ENCODE results near the gene NRP2.
A peak's percentile ranks its signal among the peaks of the same experiment; 100 is the strongest.

NRP2 gene

GRCh38 chr2:205776139-205776538 is 93.8 kb downstream of the NRP2 start:
- peak; percentile 35 to 40 for DNase-seq

- DNase-seq = no peak
These were observed 94.4 kb downstream of the NRP2 start for GRCh38 chr2:205776720-205777119.

- no peak for DNase-seq
These were observed 96.1 kb downstream of the NRP2 start for GRCh38 chr2:205778356-205778755.

DNA sequence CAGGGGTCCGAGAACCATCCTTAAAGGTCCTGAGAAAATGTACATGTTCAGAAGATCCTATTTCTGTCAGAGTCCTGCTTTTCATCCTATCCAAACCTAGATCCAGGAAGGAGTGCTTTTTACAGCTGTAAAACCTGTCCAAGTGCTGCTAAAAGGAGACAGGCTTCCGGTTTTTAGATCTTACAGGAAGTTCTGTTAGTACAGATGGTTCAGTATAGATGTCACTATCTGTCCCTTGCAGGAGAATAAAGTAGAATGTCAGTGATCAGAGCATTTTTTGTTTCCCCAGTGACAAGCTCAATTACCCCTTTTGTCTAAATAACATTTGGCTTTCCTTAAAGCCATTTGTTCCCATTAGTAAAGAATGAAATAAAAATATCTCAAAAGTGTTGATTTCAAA is 98.3 kb downstream of the NRP2 start:
- DNase-seq = no peak

DNA sequence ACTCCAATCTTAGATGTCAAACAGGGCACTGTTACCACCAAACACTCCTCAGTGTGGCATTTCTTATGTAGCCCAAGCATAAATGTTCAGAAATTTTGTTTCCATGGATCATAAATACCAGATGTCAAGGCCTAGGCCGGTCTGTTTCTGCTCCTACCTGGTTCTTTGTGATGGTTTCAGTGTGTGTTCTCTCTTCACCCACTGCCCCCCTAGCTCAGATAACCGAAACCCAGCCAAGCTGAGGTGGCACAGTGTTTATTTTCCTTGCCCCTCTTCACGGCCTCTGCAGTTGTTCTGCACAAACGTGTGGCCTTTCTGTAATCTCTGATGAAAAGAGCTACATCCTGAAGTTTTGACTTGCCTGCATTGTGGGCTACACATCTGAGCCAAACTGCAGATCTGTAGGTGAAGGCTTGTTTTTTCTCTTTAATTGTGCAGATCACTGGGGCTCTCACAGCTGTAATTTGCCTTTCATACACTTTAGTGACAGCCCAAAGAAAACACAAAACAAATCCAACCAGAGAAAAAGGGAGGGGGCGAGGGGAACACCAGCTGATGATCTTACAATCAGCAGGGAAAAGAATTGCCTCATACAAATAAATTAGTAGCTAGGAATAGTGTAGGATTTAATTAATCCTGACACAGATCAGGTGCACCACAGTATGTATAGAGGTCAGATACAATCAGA is 99.1 kb downstream of the NRP2 start:
- DNase-seq = no peak

GRCh38 chr2:205782941-205783340 is 100.6 kb downstream of the NRP2 start:
- no peak for DNase-seq

- DNase-seq = no peak
These were observed 101.7 kb downstream of the NRP2 start for GRCh38 chr2:205783872-205784499.

DNA sequence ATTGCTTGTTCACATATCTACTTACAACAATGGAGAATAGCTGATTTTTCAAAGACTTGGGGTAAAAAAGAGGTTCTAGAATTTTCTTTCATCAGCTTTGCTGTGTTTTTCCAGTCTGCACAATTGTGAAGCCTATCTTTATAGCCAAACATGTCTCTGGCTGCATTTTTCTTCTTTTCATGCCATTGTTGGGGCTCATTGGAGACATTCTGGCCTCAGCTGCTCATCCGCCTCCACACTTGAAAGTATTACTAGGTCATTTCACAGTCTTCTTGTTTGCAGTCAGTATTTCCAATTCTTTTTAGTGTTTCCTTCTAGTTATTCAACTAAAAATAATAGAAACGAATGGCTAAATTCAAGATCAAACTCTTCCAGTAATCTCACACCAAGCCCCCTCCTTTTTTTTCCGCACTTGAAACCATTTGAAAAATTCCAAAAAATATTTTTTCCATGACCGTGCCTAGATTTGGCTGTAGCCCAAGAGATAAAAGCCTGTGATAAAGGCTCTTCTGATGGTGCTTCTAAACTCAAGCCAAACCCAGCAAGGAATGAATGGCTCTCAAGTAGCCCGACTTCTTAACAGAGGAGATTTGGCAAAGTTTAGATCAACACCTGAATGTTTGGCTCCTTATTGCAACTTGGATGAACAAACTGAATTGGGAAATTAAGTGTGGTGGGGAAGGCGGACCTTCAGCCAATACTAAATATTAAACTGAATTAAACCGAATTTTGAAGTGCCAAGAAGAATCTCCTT is 103.4 kb downstream of the NRP2 start:
- no peak for DNase-seq

GRCh38 chr2:205786976-205787375 is 104.7 kb downstream of the NRP2 start:
- no peak for DNase-seq

DNA sequence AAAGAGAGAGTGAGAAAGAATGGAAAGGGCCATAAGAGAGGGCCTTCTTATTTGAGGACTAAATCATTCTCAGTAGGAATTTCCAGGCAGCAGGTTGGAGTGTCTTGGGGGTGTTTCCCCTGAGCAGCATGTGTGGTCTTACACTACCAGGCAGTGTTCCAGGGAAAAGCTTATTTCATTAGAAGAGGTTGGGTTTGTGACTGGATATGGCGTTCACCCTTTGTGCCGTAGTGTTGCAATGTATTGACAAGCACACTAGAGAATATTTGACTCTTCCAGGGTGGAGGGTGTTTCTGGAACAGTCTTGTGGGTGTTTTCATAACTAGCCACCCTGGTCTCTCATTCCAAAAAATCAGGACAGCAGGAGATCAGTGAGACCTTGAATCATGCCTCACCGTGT is 105.5 kb downstream of the NRP2 start:
- no peak for DNase-seq

- DNase-seq = no peak
These were observed 107.6 kb downstream of the NRP2 start for GRCh38 chr2:205789906-205790305.

DNA sequence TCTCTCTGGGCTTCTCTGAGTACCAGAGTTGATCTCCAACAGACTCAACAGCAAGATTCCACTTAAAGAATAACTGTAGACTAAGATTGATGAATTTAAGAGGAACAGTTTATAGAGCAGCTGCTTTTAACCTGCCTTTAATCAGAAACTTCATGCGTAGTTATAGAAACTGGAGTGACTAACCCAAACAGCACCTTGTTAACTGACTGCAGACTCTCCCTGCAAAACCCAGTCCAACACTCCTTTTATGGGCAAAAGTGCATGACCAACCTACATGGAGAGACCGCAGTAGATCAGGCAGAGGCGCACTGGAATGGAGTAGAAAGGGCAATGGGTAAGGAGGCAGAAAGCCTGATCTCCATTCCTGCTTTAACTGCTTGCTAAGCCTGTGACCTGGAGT is 110.6 kb downstream of the NRP2 start:
- DNase-seq = no peak

DNA sequence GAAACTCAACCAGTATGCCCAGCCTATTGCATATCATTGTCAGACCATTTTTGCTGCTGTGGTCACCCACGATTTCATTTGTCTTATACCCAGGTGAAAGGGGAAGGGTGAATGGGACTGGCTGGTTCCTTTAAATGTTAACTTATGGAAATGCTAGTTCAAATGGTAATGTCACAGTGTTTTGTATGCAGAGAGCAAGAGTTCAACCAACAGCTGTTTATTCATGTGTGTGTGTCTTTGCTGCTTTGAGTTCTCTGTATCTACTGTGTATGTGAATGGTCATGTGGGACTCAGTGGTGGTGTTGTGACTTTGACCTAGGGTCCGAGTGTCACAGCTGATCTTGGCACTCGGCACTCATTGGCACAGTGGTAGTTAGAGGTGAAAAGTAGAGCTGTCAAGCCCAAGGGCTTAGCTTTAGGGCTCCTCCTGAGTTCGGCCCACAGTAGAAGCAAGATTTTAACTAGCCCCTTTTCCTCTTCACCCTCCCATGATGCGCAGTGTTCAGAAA is 114.6 kb downstream of the NRP2 start:
- DNase-seq = no peak

- no peak for DNase-seq
These were observed 115.6 kb downstream of the NRP2 start for GRCh38 chr2:205797866-205798265.

- no peak for DNase-seq
These were observed 117.9 kb downstream of the NRP2 start for GRCh38 chr2:205800224-205800623.

- DNase-seq = no peak
These were observed 118.5 kb downstream of the NRP2 start for GRCh38 chr2:205800773-205801172.

DNA sequence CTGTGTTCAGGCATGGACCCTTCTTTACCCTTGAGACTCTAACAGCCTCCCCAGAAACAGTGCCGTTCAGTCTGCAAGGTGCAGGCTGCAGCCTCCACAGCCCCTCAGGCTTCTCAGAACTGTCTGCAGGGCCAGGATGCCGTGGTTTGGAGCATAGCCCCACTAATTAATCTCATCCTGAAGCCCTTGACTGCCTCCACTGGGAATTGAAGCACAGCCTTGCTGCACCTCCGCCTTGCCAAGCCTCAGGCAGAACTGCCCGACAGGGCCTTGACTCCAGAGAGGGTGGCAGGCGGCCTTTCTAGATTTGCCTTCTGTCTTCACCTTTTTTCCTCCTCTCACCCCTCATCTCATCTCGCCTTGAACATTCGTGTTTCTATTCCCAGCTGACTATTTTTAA is 119.8 kb downstream of the NRP2 start:
- DNase-seq = no peak

- no peak for DNase-seq
These were observed 120.6 kb downstream of the NRP2 start for GRCh38 chr2:205802941-205803340.

DNA sequence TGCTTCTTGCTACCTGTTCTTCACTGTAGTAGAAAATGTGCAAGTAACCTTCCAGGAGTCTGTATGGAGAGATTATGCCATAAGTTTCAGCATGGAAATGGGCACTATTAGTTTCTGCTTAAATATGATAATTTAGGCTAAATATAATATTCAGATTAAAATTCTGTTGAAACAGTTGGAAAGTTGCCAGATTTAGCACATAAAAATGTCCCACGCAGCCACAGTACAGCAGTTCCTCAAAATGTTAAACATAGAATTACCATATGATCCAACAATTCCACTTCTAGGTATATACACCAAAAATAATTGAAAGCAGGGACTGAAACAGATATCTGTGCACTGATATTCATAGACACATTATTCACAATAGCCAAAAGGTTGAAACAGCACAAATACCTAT is 121.2 kb downstream of the NRP2 start:
- DNase-seq = peak; percentile 48 to 62

- no peak for DNase-seq
These were observed 122.8 kb downstream of the NRP2 start for GRCh38 chr2:205805136-205805535.

DNA sequence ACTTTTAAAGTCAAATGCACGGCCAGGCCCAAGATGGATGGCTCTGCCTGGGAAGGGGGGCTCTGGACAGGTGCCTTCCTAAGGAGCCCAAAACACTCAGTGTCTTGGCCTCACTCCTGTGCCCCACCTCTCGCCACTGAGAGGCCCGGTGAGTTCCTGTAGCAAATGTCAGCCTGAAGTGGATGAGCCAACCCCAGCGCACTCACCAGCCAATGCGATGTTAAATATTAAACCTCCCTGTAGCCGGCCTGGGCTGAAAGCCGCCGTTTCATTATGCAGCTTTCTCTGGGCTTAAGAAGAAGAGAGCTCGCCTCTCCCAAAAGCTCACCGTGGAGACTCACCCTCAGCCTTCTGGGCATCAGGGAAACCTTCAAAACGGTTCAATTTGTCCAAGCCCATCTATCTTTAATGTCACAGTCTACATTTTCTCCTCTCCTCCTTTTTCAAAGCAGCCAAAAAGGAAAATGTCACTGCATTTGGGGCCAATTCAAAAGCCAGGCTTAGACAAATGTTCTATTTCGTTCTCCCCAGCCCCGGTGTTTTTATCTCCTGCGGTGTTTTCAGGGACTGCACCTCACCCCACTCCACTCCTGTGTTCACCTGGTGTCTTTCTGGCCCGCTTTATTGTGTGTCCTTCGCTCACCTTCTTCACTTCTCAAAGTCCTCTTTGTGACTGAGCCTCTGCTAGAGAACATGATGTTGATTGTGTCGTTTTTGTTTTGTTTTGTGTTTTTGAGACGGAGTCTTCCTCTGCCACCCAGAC is 124.0 kb downstream of the NRP2 start:
- DNase-seq = no peak

- no peak for DNase-seq
These were observed 124.9 kb downstream of the NRP2 start for GRCh38 chr2:205807229-205807628.

DNA sequence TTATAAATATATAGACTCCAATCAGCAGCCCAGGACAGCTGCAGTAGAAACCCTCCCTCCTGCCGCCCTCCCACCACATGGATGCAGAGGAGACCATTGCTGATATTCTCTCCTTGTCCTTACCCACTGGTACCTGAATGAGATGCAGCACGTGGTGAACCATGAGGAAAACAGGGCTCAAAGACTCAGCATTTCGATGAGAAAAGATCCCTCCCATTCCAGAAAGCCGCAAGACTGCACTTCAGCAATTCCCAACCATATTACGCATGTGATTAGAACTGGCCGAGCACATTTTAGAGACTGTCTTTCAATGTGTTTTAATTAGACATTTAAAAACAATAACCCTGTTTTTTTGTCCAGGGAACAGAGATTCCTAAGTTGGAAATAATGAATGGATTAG is 125.5 kb downstream of the NRP2 start:
- no peak for DNase-seq

Data from inflammatory macrophage (primary cell).